ENCODE results near the gene MAP2. TPM values are rescaled to one million over a fixed set of nuclear protein-coding genes. Genes with fewer than 3 reads are reported as not detected.

Gene MAP2
- total and polyA plus RNA-seq, 2 of the 8 experiments (the other 6 are each of a cell fraction or from before 2014, with no cell fraction given) = 5.9 to 9.4 TPM

DNA sequence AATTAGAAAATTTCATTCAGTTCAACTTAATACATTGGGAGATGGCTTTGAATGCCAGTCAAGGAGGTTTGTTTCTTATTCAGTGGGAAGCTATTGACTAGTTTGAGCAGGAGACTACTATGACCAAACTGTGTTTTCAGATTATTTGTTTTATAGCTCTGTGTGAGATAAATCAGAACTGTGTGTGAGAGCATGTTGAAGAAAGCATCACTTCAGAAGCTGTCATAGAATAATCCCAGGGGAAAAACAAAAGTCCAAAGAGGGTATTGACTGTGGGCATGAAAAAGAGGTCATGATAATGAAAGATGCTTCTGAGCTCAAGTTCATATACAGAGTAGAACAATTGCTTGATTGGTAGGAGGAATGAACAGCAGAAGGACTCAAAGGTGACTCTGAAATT lies 160.6 kb downstream of the MAP2 start:
- no peak overlapping the region for H2BK15ac ChIP-seq (ENCODE audit: low read length)
- FAIRE-seq = no peak
- no peak overlapping the region for H3K56ac ChIP-seq (replicated peaks; ENCODE audit: insufficient read length, low read depth, low read length)
- H2BK12ac ChIP-seq (ENCODE audit: low read depth, low read length) = no peak overlapping the region
- no peak overlapping the region for H4K8ac ChIP-seq (ENCODE audit: extremely low read depth, insufficient read depth, low read length)
- H3K4me1 ChIP-seq (replicated peaks in 1 of 4; ENCODE audit: control insufficient read depth in 3 of 4, insufficient read depth in 4 of 4, low read length in 3 of 4) = peaks cover 0 to under 1% (median under 1%) of the 10 kb centered on the region in 4 experiments; a peak in 1 of 7 replicates
- no peak overlapping the region for H3K4ac ChIP-seq (replicated peaks; ENCODE audit: insufficient read length, low read depth, low read length)
- H2AFZ ChIP-seq (ENCODE audit: low read length) = no peak overlapping the region
- H3K27me3 ChIP-seq (replicated peaks in 1 of 4; ENCODE audit: control insufficient read depth in 3 of 4, extremely low read depth in 1 of 4, insufficient read depth in 3 of 4, low read length in 3 of 4) = no peaks in the 10 kb centered on the region
- H3K79me1 ChIP-seq (ENCODE audit: low read depth, low read length) = no peaks in the 10 kb centered on the region
- H3K9me3 ChIP-seq (ENCODE audit: insufficient read depth in 2 of 2, low read depth in 1 of 2, low read length in 1 of 2) = no peaks in the 10 kb centered on the region
- no peak overlapping the region for H2AK5ac ChIP-seq (ENCODE audit: low read depth, low read length)
- POLR2A ChIA-PET (ENCODE audit: partially characterized antibody) = no interaction called here
- H3K27ac ChIP-seq (ENCODE audit: low read depth, low read length) = no peak overlapping the region
- H3K4me2 ChIP-seq (ENCODE audit: insufficient read depth in 1 of 2, low read depth in 2 of 2, low read length in 2 of 2) = no peak overlapping the region
- no peak overlapping the region for H3K18ac ChIP-seq (ENCODE audit: extremely low read depth, low read length)
- no peak overlapping the region for H2BK20ac ChIP-seq (ENCODE audit: low read length)
- H2BK5ac ChIP-seq (ENCODE audit: low read depth, low read length) = no peak overlapping the region
- H3K14ac ChIP-seq (ENCODE audit: insufficient read length) = no peak overlapping the region
- H3K23ac ChIP-seq (ENCODE audit: insufficient read length) = no peak overlapping the region
- no peak overlapping the region for H4K91ac ChIP-seq (replicated peaks; ENCODE audit: insufficient read length, low read length)
- no peak overlapping the region for H3K9ac ChIP-seq (replicated peaks in 1 of 4; ENCODE audit: extremely low read depth in 1 of 4, low read depth in 3 of 4, low read length in 3 of 4)
- no peaks in the 10 kb centered on the region for H3K23me2 ChIP-seq (ENCODE audit: low read depth, low read length)
- no peak overlapping the region for H3K4me3 ChIP-seq (ENCODE audit: extremely low read depth in 1 of 4, insufficient read depth in 2 of 4, low read depth in 3 of 4, low read length in 4 of 4)
- no peak for DNase-seq (ENCODE audit: low read depth in 1 of 2, low spot score in 2 of 2)
- no peaks in the 10 kb centered on the region for H4K20me1 ChIP-seq (replicated peaks in 1 of 2; ENCODE audit: control insufficient read depth in 1 of 2, insufficient read depth in 2 of 2, low read length in 2 of 2)
- CTCF ChIA-PET (ENCODE audit: partially characterized antibody) = interaction anchor here (0.6 to 0.9 kb wide), 3 partner anchors 121 to 1611 kb away, joined by 3 to 4 read pairs (median 3); no protein-coding TSS in a partner anchor
- H2BK120ac ChIP-seq (replicated peaks; ENCODE audit: low read depth, low read length) = no peak overlapping the region
- H3K36me3 ChIP-seq (ENCODE audit: control insufficient read depth in 2 of 4, insufficient read depth in 4 of 4, low read length in 3 of 4) = no peaks in the 10 kb centered on the region
- H4K5ac ChIP-seq (ENCODE audit: insufficient read length, low read depth, low read length) = no peak overlapping the region
- H3K79me2 ChIP-seq (ENCODE audit: control insufficient read depth in 1 of 2, insufficient read depth in 2 of 2, low read length in 2 of 2) = no peaks in the 10 kb centered on the region
- TF ChIP-seq, protein P1, sequence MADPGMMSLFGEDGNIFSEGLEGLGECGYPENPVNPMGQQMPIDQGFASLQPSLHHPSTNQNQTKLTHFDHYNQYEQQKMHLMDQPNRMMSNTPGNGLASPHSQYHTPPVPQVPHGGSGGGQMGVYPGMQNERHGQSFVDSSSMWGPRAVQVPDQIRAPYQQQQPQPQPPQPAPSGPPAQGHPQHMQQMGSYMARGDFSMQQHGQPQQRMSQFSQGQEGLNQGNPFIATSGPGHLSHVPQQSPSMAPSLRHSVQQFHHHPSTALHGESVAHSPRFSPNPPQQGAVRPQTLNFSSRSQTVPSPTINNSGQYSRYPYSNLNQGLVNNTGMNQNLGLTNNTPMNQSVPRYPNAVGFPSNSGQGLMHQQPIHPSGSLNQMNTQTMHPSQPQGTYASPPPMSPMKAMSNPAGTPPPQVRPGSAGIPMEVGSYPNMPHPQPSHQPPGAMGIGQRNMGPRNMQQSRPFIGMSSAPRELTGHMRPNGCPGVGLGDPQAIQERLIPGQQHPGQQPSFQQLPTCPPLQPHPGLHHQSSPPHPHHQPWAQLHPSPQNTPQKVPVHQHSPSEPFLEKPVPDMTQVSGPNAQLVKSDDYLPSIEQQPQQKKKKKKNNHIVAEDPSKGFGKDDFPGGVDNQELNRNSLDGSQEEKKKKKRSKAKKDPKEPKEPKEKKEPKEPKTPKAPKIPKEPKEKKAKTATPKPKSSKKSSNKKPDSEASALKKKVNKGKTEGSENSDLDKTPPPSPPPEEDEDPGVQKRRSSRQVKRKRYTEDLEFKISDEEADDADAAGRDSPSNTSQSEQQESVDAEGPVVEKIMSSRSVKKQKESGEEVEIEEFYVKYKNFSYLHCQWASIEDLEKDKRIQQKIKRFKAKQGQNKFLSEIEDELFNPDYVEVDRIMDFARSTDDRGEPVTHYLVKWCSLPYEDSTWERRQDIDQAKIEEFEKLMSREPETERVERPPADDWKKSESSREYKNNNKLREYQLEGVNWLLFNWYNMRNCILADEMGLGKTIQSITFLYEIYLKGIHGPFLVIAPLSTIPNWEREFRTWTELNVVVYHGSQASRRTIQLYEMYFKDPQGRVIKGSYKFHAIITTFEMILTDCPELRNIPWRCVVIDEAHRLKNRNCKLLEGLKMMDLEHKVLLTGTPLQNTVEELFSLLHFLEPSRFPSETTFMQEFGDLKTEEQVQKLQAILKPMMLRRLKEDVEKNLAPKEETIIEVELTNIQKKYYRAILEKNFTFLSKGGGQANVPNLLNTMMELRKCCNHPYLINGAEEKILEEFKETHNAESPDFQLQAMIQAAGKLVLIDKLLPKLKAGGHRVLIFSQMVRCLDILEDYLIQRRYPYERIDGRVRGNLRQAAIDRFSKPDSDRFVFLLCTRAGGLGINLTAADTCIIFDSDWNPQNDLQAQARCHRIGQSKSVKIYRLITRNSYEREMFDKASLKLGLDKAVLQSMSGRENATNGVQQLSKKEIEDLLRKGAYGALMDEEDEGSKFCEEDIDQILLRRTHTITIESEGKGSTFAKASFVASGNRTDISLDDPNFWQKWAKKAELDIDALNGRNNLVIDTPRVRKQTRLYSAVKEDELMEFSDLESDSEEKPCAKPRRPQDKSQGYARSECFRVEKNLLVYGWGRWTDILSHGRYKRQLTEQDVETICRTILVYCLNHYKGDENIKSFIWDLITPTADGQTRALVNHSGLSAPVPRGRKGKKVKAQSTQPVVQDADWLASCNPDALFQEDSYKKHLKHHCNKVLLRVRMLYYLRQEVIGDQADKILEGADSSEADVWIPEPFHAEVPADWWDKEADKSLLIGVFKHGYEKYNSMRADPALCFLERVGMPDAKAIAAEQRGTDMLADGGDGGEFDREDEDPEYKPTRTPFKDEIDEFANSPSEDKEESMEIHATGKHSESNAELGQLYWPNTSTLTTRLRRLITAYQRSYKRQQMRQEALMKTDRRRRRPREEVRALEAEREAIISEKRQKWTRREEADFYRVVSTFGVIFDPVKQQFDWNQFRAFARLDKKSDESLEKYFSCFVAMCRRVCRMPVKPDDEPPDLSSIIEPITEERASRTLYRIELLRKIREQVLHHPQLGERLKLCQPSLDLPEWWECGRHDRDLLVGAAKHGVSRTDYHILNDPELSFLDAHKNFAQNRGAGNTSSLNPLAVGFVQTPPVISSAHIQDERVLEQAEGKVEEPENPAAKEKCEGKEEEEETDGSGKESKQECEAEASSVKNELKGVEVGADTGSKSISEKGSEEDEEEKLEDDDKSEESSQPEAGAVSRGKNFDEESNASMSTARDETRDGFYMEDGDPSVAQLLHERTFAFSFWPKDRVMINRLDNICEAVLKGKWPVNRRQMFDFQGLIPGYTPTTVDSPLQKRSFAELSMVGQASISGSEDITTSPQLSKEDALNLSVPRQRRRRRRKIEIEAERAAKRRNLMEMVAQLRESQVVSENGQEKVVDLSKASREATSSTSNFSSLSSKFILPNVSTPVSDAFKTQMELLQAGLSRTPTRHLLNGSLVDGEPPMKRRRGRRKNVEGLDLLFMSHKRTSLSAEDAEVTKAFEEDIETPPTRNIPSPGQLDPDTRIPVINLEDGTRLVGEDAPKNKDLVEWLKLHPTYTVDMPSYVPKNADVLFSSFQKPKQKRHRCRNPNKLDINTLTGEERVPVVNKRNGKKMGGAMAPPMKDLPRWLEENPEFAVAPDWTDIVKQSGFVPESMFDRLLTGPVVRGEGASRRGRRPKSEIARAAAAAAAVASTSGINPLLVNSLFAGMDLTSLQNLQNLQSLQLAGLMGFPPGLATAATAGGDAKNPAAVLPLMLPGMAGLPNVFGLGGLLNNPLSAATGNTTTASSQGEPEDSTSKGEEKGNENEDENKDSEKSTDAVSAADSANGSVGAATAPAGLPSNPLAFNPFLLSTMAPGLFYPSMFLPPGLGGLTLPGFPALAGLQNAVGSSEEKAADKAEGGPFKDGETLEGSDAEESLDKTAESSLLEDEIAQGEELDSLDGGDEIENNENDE (IDR thresholded peaks at IDR 0.05; ENCODE audit: insufficient replicate concordance, low read length) = no peak

Measured in H1 (cell line).